ENCODE measurements around the gene ZNF175.
A peak's percentile ranks its signal among the peaks of the same experiment; 100 is the strongest.

The ZNF175 gene

GRCh38 chr19:51571599-51571998 is 516 bp downstream of the ZNF175 start:
- H3K79me2 ChIP-seq (ENCODE audit: control insufficient read depth, low read length) = peaks cover 19% of the 10 kb centered on the region
- peaks cover 14% of the 10 kb centered on the region for H3K36me3 ChIP-seq (ENCODE audit: control insufficient read depth, low read length)
- H3K4me3 ChIP-seq (ENCODE audit: low read length) = peak overlapping the region; percentile 82

GRCh38 chr19:51572410-51572809 is 1.3 kb downstream of the ZNF175 start:
- H3K79me2 ChIP-seq (ENCODE audit: control insufficient read depth, low read length) = peaks cover 19% of the 10 kb centered on the region
- H4K20me1 ChIP-seq (ENCODE audit: control insufficient read depth, insufficient read depth, low read depth, low read length) = no peaks in the 10 kb centered on the region
- H3K9me2 ChIP-seq (replicated peaks; ENCODE audit: control insufficient read depth, low read length) = no peaks in the 10 kb centered on the region
- H3K27ac ChIP-seq (ENCODE audit: low read depth, low read length) = no peak overlapping the region
- H3K27me3 ChIP-seq (ENCODE audit: control insufficient read depth, low read length) = peaks cover 10% of the 10 kb centered on the region
- H3K4me3 ChIP-seq (ENCODE audit: low read length) = peak overlapping the region; percentile 82
- TF ChIP-seq CTCF (IDR thresholded peaks at IDR 0.05; ENCODE audit: low read depth, low read length, poor library complexity, severe bottlenecking) (no peak), EZH2phosphoT487 (IDR thresholded peaks at IDR 0.05; ENCODE audit: borderline replicate concordance, low read length) (no peak)
- no peaks in the 10 kb centered on the region for H3F3A ChIP-seq (ENCODE audit: control insufficient read depth, insufficient read depth)
- H3K4me1 ChIP-seq (ENCODE audit: control insufficient read depth, low read length) = peaks cover 16% of the 10 kb centered on the region
- H3K4me2 ChIP-seq (ENCODE audit: low read length) = peak overlapping the region; percentile 78
- H3K9me3 ChIP-seq (ENCODE audit: control insufficient read depth, insufficient read depth, low read length) = no peaks in the 10 kb centered on the region
- peaks cover 14% of the 10 kb centered on the region for H3K36me3 ChIP-seq (ENCODE audit: control insufficient read depth, low read length)

More at GRCh38 chr19:51571599-51571998, 516 bp downstream of the ZNF175 start:
- TF ChIP-seq EZH2phosphoT487 (IDR thresholded peaks at IDR 0.05; ENCODE audit: borderline replicate concordance, low read length) = no peak
- TF ChIP-seq CTCF (IDR thresholded peaks at IDR 0.05; ENCODE audit: low read depth, low read length, poor library complexity, severe bottlenecking) = no peak
- Histone ChIP-seq H3K9me2 (replicated peaks; ENCODE audit: control insufficient read depth, low read length) (no peaks in the 10 kb centered on the region), H3K27me3 (ENCODE audit: control insufficient read depth, low read length) (peaks cover 10% of the 10 kb centered on the region), H3F3A (ENCODE audit: control insufficient read depth, insufficient read depth) (no peaks in the 10 kb centered on the region), H3K27ac (ENCODE audit: low read depth, low read length) (no peak overlapping the region), H4K20me1 (ENCODE audit: control insufficient read depth, insufficient read depth, low read depth, low read length) (no peaks in the 10 kb centered on the region), H3K4me1 (ENCODE audit: control insufficient read depth, low read length) (peaks cover 16% of the 10 kb centered on the region), H3K4me2 (ENCODE audit: low read length) (peak overlapping the region; percentile 78), H3K9me3 (ENCODE audit: control insufficient read depth, insufficient read depth, low read length) (no peaks in the 10 kb centered on the region)

- peaks cover 14% of the 10 kb centered on the region for H3K36me3 ChIP-seq (ENCODE audit: control insufficient read depth, low read length)
- H3F3A ChIP-seq (ENCODE audit: control insufficient read depth, insufficient read depth) = no peaks in the 10 kb centered on the region
- H3K27me3 ChIP-seq (ENCODE audit: control insufficient read depth, low read length) = peaks cover 6% of the 10 kb centered on the region
- peak overlapping the region; percentile 78; the same call in 1 of the 2 replicates for H3K4me2 ChIP-seq (ENCODE audit: low read length)
- TF ChIP-seq CTCF (IDR thresholded peaks at IDR 0.05; ENCODE audit: low read depth, low read length, poor library complexity, severe bottlenecking) = no peak
- no peak for TF ChIP-seq EZH2phosphoT487 (IDR thresholded peaks at IDR 0.05; ENCODE audit: borderline replicate concordance, low read length)
- H4K20me1 ChIP-seq (ENCODE audit: control insufficient read depth, insufficient read depth, low read depth, low read length) = no peaks in the 10 kb centered on the region
- H3K27ac ChIP-seq (ENCODE audit: low read depth, low read length) = no peak overlapping the region
- H3K4me1 ChIP-seq (ENCODE audit: control insufficient read depth, low read length) = peaks cover 16% of the 10 kb centered on the region
- peaks cover 19% of the 10 kb centered on the region for H3K79me2 ChIP-seq (ENCODE audit: control insufficient read depth, low read length)
- H3K9me2 ChIP-seq (replicated peaks; ENCODE audit: control insufficient read depth, low read length) = no peaks in the 10 kb centered on the region
- no peaks in the 10 kb centered on the region for H3K9me3 ChIP-seq (ENCODE audit: control insufficient read depth, insufficient read depth, low read length)
- no peak overlapping the region for H3K4me3 ChIP-seq (ENCODE audit: low read length)
These were observed 1.8 kb downstream of the ZNF175 start for GRCh38 chr19:51572908-51573307.
